ENCODE measurements around the gene NTSR2. TPM values are rescaled to one million over a fixed set of nuclear protein-coding genes. Genes with fewer than 3 reads are reported as not detected.

Gene NTSR2
- total and polyA plus RNA-seq, 10 of the 15 experiments (the other 5 are each of a cell fraction or from before 2014, with no cell fraction given), result not detected

DNA sequence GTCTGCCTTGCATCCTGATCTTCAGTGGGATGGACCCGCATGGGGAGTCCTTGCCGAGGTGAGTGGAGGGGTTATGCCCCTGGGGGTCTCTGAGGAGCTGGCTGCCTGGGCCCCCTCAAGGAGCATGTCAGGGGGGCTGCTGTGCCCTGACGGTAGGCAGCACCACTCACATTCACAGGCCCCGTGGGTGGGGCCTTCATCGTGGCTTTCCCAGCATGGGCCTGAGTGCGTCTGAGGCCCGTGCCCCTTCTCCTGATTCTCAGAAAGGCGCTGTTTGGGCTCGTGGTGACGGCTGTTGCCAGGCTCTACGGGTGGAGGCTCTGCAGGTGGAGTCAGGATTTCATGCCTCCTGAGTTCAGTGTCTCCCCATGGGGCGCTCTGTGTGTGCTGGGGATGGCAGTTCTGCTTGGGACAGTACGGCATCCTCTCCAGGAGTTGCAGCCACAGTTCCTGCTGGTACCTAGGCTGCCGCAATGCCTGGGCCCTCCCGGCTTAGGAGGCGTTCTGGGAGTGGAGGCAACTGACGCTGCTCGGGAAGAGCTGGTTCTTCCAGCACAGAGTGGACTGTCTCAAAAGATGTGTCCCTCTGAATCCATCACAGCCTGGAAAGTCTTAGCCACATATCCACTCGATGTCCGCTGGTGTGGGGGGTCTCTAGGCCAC, 57.3 kb downstream of the NTSR2 start (continued):
- TF ChIP-seq IKZF1 (conservative IDR thresholded peaks at IDR 0.05), result no peak
- no peak for TF ChIP-seq JUND (IDR thresholded peaks at IDR 0.05; ENCODE audit: low read depth, low read length)
- TF ChIP-seq ATF7 (IDR thresholded peaks at IDR 0.05; ENCODE audit: low read depth), result no peak
- TF ChIP-seq, protein P1, sequence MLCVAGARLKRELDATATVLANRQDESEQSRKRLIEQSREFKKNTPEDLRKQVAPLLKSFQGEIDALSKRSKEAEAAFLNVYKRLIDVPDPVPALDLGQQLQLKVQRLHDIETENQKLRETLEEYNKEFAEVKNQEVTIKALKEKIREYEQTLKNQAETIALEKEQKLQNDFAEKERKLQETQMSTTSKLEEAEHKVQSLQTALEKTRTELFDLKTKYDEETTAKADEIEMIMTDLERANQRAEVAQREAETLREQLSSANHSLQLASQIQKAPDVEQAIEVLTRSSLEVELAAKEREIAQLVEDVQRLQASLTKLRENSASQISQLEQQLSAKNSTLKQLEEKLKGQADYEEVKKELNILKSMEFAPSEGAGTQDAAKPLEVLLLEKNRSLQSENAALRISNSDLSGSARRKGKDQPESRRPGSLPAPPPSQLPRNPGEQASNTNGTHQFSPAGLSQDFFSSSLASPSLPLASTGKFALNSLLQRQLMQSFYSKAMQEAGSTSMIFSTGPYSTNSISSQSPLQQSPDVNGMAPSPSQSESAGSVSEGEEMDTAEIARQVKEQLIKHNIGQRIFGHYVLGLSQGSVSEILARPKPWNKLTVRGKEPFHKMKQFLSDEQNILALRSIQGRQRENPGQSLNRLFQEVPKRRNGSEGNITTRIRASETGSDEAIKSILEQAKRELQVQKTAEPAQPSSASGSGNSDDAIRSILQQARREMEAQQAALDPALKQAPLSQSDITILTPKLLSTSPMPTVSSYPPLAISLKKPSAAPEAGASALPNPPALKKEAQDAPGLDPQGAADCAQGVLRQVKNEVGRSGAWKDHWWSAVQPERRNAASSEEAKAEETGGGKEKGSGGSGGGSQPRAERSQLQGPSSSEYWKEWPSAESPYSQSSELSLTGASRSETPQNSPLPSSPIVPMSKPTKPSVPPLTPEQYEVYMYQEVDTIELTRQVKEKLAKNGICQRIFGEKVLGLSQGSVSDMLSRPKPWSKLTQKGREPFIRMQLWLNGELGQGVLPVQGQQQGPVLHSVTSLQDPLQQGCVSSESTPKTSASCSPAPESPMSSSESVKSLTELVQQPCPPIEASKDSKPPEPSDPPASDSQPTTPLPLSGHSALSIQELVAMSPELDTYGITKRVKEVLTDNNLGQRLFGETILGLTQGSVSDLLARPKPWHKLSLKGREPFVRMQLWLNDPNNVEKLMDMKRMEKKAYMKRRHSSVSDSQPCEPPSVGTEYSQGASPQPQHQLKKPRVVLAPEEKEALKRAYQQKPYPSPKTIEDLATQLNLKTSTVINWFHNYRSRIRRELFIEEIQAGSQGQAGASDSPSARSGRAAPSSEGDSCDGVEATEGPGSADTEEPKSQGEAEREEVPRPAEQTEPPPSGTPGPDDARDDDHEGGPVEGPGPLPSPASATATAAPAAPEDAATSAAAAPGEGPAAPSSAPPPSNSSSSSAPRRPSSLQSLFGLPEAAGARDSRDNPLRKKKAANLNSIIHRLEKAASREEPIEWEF (IDR thresholded peaks at IDR 0.05; ENCODE audit: insufficient replicate concordance, low read depth, low read length), result no peak
- no peak for TF ChIP-seq SMC3 (IDR thresholded peaks at IDR 0.05; ENCODE audit: borderline replicate concordance, low read length)
- no peak for TF ChIP-seq NBN (IDR thresholded peaks at IDR 0.05)
- TF ChIP-seq RAD21 (IDR thresholded peaks at IDR 0.05; ENCODE audit: insufficient read depth, low read depth, low read length), result no peak

DNA sequence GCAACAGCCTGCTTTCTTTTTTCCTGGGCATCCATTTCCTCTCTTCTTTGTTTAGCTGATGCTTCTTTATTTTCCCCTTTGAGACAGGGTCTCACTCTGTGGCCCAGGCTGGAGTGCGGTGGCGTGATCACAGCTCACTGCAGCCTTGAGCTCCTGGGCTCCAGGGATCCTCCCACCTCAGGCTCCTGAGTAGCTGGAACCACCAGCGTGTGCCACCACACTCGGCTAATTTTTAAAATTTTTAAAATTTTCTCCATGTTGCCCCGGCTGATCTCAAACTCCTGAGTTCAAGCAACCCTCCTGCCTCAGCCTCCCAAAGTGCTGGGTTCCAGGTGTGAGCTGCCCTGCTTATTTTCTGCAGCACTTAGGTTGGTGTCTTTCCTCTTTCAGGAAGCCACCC, 58.7 kb downstream of the NTSR2 start:
- no peak overlapping the region for H3K4me2 ChIP-seq (ENCODE audit: control insufficient read depth, insufficient read depth)
- H3K79me2 ChIP-seq (ENCODE audit: control insufficient read depth, insufficient read depth, low read length), result no peaks in the 10 kb centered on the region
- no TSS peak for BruUV-seq (replicated peaks)
- POLR2A ChIA-PET, result no interaction called here
- H3K27me3 ChIP-seq (replicated peaks in 1 of 2; ENCODE audit: control insufficient read depth in 2 of 2, insufficient read depth in 2 of 2, low read length in 1 of 2), result peaks cover 0 to 2% of the 10 kb centered on the region in 2 experiments; a peak in 1 of 4 replicates
- ATAC-seq, result no peak
- RAD21 ChIA-PET (ENCODE audit: unreplicated experiment), result no interaction called here
- H3K9ac ChIP-seq (ENCODE audit: control insufficient read depth, insufficient read depth, low read length), result no peak overlapping the region
- H4K20me1 ChIP-seq (ENCODE audit: control insufficient read depth, insufficient read depth), result no peaks in the 10 kb centered on the region
- no peaks in the 10 kb centered on the region for H3K4me1 ChIP-seq (ENCODE audit: control insufficient read depth, insufficient read depth, low read length)
- intact Hi-C loops (cut with micrococcal nuclease; ENCODE audit: unreplicated experiment), result no loop called here
- SMC1A ChIA-PET (ENCODE audit: uncharacterized antibody, unreplicated experiment), result no interaction called here
- no peak overlapping the region for H3K4me3 ChIP-seq
- no peak for DNase-seq (ENCODE audit: low read depth, low spot score)
- no peak for FAIRE-seq
- in situ Hi-C loops (cut with MboI), result no loop called here
- 72% methylated on average over 5 of the region's 5 CpGs for WGBS (ENCODE audit: insufficient coverage, insufficient replicate concordance, low lambda C conversion rate, missing lambda C conversion rate)
- H3K27ac ChIP-seq (ENCODE audit: control insufficient read depth, insufficient read depth), result no peak overlapping the region
- CTCF ChIA-PET, result interaction anchor here (1.0 kb wide), 1 partner anchor 29 kb away, joined by 3 read pairs; no protein-coding TSS in a partner anchor
- H3K36me3 ChIP-seq (ENCODE audit: control insufficient read depth in 2 of 2, insufficient read depth in 2 of 2, low read length in 1 of 2), result no peaks in the 10 kb centered on the region
- no peaks in the 10 kb centered on the region for H3K9me3 ChIP-seq (replicated peaks; ENCODE audit: control insufficient read depth, insufficient read depth, low read length)
- H2AFZ ChIP-seq (ENCODE audit: control insufficient read depth, low read depth, low read length), result no peak overlapping the region
- TF ChIP-seq CHD4 (IDR thresholded peaks at IDR 0.05) (no peak), SRF (IDR thresholded peaks at IDR 0.05; ENCODE audit: low read depth in 2 of 2, low read length in 2 of 2) (no peak), ZNF622 (IDR thresholded peaks at IDR 0.05) (no peak), SUPT20H (IDR thresholded peaks at IDR 0.05; ENCODE audit: borderline replicate concordance, control insufficient read depth, low read depth, low read length) (no peak), KLF5 (IDR thresholded peaks at IDR 0.05; ENCODE audit: partially characterized antibody) (no peak), NR2C2 (IDR thresholded peaks at IDR 0.05; ENCODE audit: borderline replicate concordance, control insufficient read depth, insufficient read length, low read depth) (no peak), ASH2L (IDR thresholded peaks at IDR 0.05; ENCODE audit: borderline replicate concordance, low read depth) (no peak), TCF3 (IDR thresholded peaks at IDR 0.05; ENCODE audit: borderline replicate concordance, insufficient read depth, low read depth, low read length) (no peak)
- TF ChIP-seq, protein P2, sequence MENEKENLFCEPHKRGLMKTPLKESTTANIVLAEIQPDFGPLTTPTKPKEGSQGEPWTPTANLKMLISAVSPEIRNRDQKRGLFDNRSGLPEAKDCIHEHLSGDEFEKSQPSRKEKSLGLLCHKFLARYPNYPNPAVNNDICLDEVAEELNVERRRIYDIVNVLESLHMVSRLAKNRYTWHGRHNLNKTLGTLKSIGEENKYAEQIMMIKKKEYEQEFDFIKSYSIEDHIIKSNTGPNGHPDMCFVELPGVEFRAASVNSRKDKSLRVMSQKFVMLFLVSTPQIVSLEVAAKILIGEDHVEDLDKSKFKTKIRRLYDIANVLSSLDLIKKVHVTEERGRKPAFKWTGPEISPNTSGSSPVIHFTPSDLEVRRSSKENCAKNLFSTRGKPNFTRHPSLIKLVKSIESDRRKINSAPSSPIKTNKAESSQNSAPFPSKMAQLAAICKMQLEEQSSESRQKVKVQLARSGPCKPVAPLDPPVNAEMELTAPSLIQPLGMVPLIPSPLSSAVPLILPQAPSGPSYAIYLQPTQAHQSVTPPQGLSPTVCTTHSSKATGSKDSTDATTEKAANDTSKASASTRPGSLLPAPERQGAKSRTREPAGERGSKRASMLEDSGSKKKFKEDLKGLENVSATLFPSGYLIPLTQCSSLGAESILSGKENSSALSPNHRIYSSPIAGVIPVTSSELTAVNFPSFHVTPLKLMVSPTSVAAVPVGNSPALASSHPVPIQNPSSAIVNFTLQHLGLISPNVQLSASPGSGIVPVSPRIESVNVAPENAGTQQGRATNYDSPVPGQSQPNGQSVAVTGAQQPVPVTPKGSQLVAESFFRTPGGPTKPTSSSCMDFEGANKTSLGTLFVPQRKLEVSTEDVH (IDR thresholded peaks at IDR 0.05; ENCODE audit: low read depth, partially characterized antibody), result no peak
